Measurements from ENCODE around the gene ADAM12. TPM values are rescaled to one million over a fixed set of nuclear protein-coding genes. Genes with fewer than 3 reads are reported as not detected.

The ADAM12 gene
- total and polyA plus RNA-seq, 9 of the 15 experiments (the other 6 are each of a cell fraction or from before 2014, with no cell fraction given) = not detected

DNA sequence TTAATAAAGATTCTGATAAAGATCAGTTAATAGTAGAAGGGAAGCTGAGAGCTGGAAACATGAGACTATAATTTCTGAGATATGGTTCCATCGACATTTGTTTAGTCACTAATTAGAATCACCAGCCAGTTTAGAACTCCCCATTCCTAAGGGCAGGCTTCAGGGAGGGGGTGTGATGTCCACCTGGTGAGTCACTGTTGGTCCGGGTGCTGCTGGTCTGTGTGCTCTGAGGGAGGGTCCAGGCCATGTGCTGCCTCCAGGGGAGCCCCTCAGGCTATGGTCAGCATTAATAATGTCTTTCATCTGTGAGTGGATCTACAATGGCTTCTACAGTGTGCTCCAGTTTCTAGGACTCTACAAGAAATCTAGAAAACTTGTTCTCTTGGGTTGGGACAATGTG, 115.8 kb downstream of the ADAM12 start:
- no TSS peak for BruUV-seq (replicated peaks)
- Histone ChIP-seq H3K4me3 (no peak overlapping the region), H3K4me2 (ENCODE audit: insufficient read depth, low read length) (no peak overlapping the region), H4K20me1 (replicated peaks; ENCODE audit: control insufficient read depth, insufficient read depth, low read length) (no peaks in the 10 kb centered on the region), H3K9ac (ENCODE audit: insufficient read depth in 1 of 2, low read depth in 2 of 2, low read length in 2 of 2) (no peak overlapping the region), H3K9me1 (ENCODE audit: control insufficient read depth, insufficient read depth, low read length) (no peaks in the 10 kb centered on the region), H2AFZ (ENCODE audit: low read depth, low read length) (no peak overlapping the region), H3K79me2 (ENCODE audit: control insufficient read depth, insufficient read depth, low read length) (no peaks in the 10 kb centered on the region), H3K4me1 (replicated peaks in 1 of 2; ENCODE audit: control insufficient read depth in 2 of 2, insufficient read depth in 2 of 2, low read length in 2 of 2) (no peaks in the 10 kb centered on the region), H3K27ac (ENCODE audit: extremely low read depth, low read depth, low read length) (no peak overlapping the region), H3K9me3 (replicated peaks; ENCODE audit: control insufficient read depth, insufficient read depth, low read depth, low read length) (no peaks in the 10 kb centered on the region), H3K27me3 (ENCODE audit: control insufficient read depth in 2 of 2, insufficient read depth in 2 of 2, low read length in 2 of 2) (no peaks in the 10 kb centered on the region; a peak in 1 of 5 replicates), H3K36me3 (ENCODE audit: control insufficient read depth, insufficient read depth, low read length) (no peaks in the 10 kb centered on the region)
- FAIRE-seq = no peak
- no peak for TF ChIP-seq FOXK2 (conservative IDR thresholded peaks at IDR 0.05 in 1 of 2, IDR thresholded peaks at IDR 0.05 in 1 of 2; ENCODE audit: low read depth in 2 of 2)
- TF ChIP-seq AFF1 (IDR thresholded peaks at IDR 0.05; ENCODE audit: low read depth in 1 of 2, partially characterized antibody in 2 of 2) = no peak
- TF ChIP-seq LARP7 (IDR thresholded peaks at IDR 0.05) = no peak
- WGBS (ENCODE audit: insufficient coverage, low coverage, missing lambda C conversion rate) = 0% methylated on average over 2 of the region's 2 CpGs
- no peak for ATAC-seq
- intact Hi-C loops (cut with micrococcal nuclease) (no loop called here), in situ Hi-C loops (cut with MboI) (no loop called here)
- POLR2A ChIA-PET = no interaction called here
- no peak for DNase-seq (ENCODE audit: extremely low read depth in 1 of 4, low spot score in 3 of 4)
- CTCF ChIA-PET (ENCODE audit: low intra/inter-chr PET ratio) = no interaction called here

Data from K562 (cell line).